GM18499 (cell line): Measurements from ENCODE around the gene EXOC4.
"Not testable (repeated sequence)": the region's sequence is repeated elsewhere in the genome, so short reads cannot be mapped to it uniquely, and the experiment has no call there.

ENCODE experiments used
- ATAC-seq: cut with Tn5 transposase; IDR thresholded peaks from one replicate; pipeline ENCODE4 v1.9.1; 2021; ENCODE audit warnings: moderate number of reproducible peaks; ENCODE audit not compliant: insufficient read depth, unreplicated experiment

The EXOC4 gene

GRCh38 chr7:133873631-133874030 lies 620.8 kb downstream of the EXOC4 start:
- ATAC-seq = no peak

GRCh38 chr7:133883591-133883990 lies 630.7 kb downstream of the EXOC4 start:
- no peak for ATAC-seq

- ATAC-seq = no peak
These were observed 632.3 kb downstream of the EXOC4 start for GRCh38 chr7:133885213-133885612.

GRCh38 chr7:133886086-133886485 lies 633.2 kb downstream of the EXOC4 start:
- no peak for ATAC-seq

GRCh38 chr7:133886797-133887196 lies 633.9 kb downstream of the EXOC4 start:
- ATAC-seq = no peak

- ATAC-seq = no peak
These were observed 634.6 kb downstream of the EXOC4 start for GRCh38 chr7:133887459-133887858.

GRCh38 chr7:133888061-133888930 lies 635.4 kb downstream of the EXOC4 start:
- ATAC-seq = no peak

GRCh38 chr7:133904776-133905175 lies 651.9 kb downstream of the EXOC4 start:
- ATAC-seq = no peak

- ATAC-seq = not testable (repeated sequence)
These were observed 653.7 kb downstream of the EXOC4 start for GRCh38 chr7:133906553-133906952.

GRCh38 chr7:133910761-133911160 lies 657.9 kb downstream of the EXOC4 start:
- ATAC-seq = no peak

- ATAC-seq = peak; percentile 77
These were observed 658.8 kb downstream of the EXOC4 start for GRCh38 chr7:133911724-133912123.

- ATAC-seq = no peak
These were observed 660.2 kb downstream of the EXOC4 start for GRCh38 chr7:133912916-133913697.

- no peak for ATAC-seq
These were observed 663.7 kb downstream of the EXOC4 start for GRCh38 chr7:133916621-133917020.

- ATAC-seq = no peak
These were observed 666.9 kb downstream of the EXOC4 start for GRCh38 chr7:133919810-133920209.

- no peak for ATAC-seq
These were observed 668.8 kb downstream of the EXOC4 start for GRCh38 chr7:133921635-133922182.

GRCh38 chr7:133923974-133924373 lies 671.1 kb downstream of the EXOC4 start:
- ATAC-seq = no peak

- ATAC-seq = no peak
These were observed 678.2 kb downstream of the EXOC4 start for GRCh38 chr7:133931053-133931452.

GRCh38 chr7:133932591-133932990 lies 679.7 kb downstream of the EXOC4 start:
- no peak for ATAC-seq

- ATAC-seq = no peak
These were observed 681.5 kb downstream of the EXOC4 start for GRCh38 chr7:133934262-133934976.

GRCh38 chr7:133934977-133935330 lies 682.1 kb downstream of the EXOC4 start:
- ATAC-seq = no peak

- no peak for ATAC-seq
These were observed 683.2 kb downstream of the EXOC4 start for GRCh38 chr7:133936074-133936473.
